ENCODE measurements around the gene ARMC7.
"Not testable (repeated sequence)": the region's sequence is repeated elsewhere in the genome, so short reads cannot be mapped to it uniquely, and the experiment has no call there.

Gene ARMC7

DNA sequence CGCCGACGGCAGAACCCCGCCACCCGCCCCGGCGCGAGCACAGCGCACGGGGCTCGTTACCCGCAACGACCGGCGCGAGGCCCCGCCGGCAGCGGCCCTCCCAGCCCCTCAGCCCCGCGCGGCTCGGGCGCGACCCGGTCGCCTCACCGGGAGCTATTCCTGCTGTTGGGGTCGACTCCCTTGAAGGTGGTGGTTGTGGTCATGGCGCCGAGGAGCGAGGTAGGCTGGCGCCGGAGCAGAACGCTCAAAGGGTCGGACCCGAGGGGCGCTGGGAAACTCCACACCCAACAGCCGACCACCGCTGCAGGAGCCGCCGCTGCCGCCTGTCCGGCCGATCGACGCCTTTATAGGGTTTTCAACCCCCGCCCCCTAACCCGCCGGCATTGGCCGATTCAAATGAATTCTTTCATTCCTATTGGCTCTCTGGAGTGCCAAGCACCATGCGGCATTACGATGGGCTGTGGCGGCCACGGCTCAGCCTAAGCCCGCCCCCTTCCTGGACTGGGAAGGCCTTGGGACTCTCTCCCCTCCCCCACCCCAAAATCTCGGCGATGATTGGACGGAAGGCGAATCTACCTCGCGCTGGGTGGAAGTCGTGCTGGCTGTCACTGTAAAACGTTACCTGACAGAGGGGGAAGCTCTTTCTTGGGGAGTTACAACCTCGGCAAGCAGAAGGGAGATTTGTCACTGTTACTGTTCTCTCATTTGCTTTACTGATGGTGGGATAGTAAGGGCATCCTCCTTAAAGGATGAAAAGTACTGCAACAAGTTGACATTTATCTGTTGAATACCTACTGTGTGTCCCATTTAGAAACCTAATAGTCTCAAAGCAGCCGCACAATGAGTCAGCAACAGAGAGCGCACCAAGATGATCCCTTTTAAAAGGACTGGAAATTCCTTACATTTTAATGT lies 44.7 kb downstream of the ARMC7 start, which contains the start of gene JPT1:
TSS of gene JPT1 (minus strand) at position 318 of the 912 bp plus-strand sequence. CDS start at position 203, 115 bp downstream.
- DNase-seq: peak; percentile 99

DNA sequence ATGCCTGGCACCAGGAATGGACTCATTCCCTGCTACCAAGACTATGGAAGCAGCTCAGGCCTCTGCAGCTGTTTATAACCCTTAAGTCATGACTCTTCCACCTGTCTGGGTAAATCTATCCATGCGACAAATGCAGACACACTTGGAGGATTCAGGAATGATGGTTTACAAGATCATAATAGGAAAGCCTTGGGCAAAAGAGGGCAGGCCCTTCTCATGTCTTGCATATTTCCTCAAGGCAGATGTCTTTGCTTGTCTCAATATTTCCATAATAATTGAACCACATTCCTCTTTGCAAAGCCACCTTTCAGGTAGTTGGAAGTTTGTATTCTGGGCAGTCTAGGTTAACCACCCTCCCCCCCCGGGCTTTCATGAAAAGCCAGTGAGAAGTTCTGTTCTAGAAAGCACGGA lies 45.4 kb downstream of the ARMC7 start:
- no peak for DNase-seq

DNA sequence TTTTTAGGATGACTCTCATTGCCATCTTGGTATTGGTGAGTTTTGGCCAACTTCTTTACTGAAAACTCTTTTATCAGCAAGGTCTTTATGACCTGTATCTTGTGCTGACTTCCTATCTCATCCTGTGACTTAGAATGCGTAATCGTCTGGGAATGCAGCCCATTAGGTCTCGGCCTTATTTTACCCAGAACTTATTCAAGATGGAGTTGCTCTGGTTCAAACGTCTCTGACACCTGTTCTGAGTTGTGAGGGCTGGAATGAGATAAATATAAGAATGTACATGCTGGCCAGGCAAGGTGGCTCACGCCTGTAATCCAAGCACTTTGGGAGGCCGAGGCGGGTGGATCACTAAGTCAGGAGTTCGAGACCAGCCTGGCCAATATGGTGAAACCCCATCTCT lies 48.7 kb downstream of the ARMC7 start:
- DNase-seq: not testable (repeated sequence)

DNA sequence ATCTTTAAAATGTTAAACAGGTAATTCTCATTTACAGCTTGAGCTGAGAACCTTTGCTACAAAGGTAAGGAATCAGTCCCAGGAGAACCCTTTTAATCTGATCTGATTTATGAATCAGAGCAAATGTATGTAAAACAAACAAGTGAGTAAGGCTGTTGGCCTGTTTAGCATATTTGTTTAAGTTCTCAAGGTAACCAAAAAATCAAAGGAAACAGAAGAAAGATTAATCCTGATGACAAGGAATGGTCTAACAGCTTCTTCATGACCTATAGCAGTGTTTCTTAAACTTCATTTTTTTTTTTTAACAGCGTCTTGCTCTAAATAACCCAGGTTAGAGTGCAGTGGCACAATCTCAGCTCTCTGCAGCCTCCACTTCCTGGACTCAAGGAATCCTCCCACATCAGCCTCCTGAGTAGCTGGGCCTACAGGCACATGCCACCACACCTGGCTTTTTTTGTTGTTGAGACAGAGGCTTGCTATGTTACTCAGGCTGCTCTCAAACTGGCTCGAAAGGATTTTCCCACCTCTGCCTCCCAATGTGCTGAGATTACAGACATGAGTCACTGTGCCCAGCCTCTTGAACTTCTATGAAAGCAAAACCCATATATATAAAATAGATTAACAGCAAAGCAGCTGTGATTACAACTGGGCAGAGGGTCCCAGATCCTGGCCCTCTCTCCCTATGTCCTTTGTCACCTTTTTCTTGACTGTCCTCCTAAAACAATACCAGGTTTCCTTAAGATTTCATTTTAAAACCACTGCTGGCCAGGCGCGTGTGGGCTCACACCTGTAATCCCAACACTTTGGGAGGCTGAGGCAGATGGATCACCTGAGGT lies 49.6 kb downstream of the ARMC7 start:
- no peak for DNase-seq

DNA sequence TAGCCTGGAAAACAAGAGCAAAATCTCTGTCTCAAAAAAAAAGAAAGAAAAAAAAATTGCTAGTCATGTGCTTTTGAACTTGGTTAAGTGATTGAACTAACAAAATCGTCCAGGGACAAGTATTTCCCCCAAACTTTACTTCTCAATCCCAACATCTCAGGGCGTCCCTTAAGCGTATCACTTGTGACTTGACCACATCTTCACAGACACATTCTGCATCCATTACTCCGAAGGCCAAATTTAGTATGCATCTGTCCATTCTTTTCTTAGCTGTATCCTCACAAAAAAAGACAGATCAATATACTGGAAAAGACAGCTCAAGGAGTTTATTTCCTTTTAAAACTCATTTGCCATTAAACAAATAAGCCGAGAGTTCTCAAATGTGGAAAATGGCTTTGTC lies 50.4 kb downstream of the ARMC7 start:
- DNase-seq: no peak

DNA sequence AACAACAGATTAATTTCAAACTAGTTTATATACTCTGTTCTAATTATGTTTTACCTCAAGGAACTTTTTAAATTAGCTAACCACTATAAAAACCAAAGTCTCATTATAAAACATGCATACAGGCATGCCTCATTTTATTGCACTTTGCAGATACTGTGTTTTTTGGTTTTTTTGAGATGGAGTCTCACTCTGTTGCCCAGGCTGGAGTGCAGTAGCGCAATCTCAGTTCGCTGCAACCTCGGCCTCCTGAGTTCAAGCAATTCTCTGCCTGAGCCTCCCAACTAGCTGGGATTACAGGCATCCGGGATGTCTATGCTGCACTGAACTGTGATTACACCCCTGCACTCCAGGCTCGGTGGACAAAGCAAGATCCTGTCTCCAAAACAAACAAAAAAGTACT lies 53.3 kb downstream of the ARMC7 start:
- DNase-seq: no peak

DNA sequence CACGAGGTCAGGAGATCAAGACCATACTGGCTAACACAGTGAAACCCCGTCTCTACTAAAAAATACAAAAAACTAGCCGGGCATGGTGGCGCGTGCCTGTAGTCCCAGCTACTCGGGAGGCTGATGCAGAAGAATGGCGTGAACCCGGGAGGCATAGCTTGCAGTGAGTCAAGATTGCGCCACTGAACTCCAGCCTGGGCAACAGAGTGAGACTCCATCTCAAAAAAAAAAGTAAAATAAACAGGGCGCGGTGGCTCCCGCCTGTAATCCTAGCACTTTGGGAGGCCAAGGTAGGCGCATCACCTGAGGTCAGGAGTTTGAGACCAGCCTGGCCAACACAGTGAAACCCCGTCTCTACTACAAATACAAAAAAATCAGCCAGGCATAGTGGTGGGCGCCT lies 54.8 kb downstream of the ARMC7 start:
- not testable (repeated sequence) for DNase-seq

DNA sequence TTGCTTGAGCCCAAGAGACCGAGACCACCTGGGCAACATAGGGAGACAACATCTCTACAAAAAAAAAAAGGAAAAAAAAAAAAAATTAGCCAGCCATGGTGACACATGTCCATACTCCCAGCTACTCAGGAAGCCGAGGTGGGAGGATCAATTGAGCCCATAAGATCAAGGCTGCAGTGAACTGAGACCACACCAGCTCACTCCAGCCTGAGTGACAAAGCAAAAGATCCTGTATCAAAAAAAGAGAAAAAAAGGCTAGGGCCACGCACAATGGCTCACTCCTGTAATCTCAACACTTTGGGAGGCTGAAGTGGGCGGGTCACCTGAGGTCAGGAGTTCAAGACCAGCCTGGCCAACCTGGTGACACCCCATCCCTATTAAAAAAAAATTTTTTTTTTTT lies 59.2 kb downstream of the ARMC7 start:
- DNase-seq: no peak

DNA sequence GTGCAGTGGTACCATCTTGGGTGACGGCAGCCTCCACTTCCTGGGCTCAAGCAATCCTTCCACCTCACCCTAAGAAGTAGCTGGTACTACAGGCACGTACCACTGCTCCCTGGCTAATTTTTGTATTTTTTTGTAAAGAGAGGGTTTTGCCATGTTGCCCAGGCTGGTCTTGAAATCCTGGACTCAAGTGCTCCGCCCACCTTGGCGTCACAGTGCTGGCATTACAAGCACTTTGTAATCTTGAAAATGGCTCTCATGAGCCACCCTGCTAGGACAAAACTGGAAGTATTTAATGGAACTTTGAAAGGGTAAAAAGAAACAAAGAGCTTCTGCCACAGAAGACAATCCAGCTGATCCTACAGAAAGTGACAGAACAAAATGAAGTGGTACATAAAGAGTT lies 63.8 kb downstream of the ARMC7 start:
- DNase-seq: no peak

DNA sequence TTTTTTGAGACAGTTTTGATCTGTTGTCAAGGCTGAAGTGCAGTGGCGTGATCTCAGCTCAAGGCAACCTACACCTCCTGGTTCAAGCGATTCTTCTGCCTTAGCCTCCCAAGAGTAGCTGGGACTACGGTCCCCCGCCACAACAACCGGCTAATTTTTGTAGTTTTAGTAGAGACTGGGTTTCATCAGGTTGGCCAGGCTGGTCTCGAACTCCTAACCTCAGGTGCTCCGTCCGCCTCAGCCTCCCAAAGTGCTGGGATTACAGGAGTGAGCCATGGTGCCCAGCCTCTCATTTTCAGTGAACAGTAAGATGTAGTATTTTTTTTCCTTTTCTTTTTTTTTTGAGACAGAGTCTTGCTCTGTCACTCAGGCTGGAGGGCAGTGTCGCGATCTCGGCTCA lies 65.2 kb downstream of the ARMC7 start:
- no peak for DNase-seq

DNA sequence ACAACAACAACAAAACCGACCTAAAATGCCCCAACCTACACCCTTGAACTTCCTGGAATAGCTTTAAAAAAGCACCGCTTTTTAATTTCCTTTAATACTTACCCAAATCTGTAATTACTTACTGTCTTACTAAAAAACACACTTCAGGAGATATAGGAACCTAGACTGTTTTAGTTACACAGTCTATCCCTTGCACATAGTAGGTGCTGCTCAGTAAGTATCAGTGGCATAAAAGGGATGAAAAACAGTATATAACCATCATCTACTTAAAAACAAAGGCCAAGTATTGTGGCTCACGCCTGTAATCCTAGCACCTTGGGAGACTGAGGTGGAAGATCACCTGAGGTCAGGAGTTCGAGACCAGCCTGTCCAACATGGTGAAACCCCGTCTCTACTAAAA lies 66.9 kb downstream of the ARMC7 start:
- DNase-seq: no peak

DNA sequence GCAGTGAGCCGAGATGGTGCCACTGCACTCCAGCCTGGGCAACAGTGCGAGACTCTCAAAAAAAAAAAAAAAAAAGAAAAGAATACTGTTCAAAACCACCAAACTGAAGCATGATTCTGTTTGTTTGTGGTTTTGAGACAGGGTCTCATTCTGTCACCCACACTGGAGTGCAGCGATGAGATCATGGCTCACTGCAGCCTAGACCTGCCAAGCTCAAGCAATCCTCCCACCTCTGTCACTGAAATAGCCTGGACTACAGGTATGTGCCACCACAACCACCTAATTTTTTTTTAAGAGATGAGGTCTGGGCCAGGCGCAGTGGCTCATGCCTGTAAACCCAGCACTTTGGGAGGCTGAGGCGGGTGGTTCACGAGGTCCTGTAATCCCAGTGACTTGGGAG lies 68.7 kb downstream of the ARMC7 start:
- DNase-seq: no peak
